HG03060 (cell line): ENCODE measurements around the gene TMCO2.

ENCODE experiments used
- ATAC-seq: cut with Tn5 transposase; IDR thresholded peaks from one replicate; pipeline ENCODE4 v1.9.1; 2021; ENCODE audit warnings: low read depth, moderate number of reproducible peaks; ENCODE audit not compliant: unreplicated experiment

Gene TMCO2

DNA sequence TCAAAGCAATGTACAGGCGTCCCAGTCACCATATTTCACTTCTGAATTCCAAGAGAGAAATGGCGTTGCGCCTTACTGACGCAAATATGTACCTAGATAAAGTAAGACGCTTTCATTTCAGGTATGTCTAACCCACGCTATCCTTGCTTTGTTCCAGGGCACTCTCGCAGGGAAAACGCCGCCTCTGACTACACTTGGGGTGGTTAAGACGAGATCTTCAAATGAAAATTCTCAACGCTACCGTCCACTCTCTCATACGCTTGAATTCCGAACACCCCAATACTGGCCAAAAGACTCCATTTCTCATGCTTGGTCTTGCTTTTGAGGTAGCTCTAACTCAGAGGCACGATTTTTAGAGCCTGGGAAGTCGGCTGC, 9.6 kb downstream of the TMCO2 start:
- ATAC-seq, result no peak

DNA sequence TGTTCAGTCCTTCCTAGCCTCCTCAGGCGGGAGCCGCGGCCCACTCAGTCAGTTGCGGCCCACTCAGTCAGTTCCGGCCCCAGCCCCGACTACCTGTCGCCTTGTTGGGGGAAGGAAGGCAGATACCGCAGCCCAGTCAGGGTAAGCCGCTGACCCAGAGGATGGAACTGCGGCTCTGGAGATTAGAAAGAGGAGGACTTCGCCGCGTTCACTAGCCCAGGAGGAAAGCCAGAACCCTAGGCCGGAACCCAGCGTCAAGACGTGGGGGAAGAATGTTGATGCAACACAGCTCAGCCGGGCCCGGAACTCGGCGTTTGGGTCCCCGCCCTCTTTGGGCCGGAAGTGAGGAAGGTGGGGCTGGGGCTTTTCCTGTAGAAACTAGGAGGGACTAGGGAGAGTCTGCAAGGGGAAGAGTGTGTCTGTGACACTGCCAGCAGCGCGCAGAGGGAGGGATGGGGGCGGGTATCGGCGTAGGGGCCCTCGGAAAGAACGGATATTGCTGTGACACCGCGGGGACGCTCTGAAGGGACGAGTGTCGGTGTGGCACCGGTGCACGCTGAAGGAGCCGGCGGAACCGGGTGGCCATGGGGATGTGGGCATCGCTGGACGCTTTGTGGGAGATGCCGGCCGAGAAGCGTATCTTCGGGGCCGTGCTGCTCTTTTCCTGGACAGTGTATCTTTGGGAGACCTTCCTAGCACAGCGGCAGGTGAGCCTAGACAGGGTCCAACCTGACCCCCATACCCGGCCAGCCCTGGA, 10.1 kb downstream of the TMCO2 start, which contains the start of gene ZMPSTE24:
ZMPSTE24 (plus strand) TSS at position 549 of the 757 bp plus-strand sequence; CDS start at position 585, 36 bp downstream.
- ATAC-seq, result peak; percentile 81

DNA sequence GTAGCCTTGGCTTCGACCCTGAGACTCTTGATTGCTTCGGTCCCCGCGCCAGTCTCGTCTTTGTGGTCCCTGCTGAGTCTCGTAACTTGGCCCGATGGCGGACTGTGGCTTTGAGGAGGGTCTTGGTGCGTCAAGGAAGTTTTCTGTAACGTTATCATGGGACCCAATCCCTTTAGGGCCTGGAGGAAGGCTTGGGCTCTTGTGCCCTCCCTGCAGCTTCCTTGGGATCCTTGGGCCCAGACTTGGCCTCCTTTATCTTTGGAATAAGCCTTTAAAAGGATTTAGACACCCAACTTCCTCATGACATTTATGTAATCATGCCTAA, 10.7 kb downstream of the TMCO2 start:
- ATAC-seq, result no peak

DNA sequence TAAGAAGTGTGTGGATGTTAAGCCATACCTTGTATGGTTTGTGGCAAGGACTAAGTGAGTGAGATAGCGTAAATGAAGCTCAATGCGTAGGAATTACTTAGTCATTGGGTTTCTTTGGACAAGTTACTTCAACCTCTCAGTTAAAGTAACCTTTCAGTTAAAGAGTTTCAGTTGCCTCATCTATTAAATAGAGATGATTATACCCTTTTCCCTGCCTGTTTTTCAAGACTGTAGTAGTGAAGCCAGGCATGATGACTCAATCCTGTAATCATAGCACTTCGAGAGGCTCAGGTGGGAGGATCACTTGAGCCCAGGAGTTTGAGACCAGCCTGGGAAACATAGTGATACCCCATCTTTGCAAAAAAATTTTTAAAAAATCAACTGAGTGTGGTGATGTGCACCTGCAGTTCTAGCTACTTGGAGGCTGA, 16.6 kb downstream of the TMCO2 start:
- no peak for ATAC-seq

DNA sequence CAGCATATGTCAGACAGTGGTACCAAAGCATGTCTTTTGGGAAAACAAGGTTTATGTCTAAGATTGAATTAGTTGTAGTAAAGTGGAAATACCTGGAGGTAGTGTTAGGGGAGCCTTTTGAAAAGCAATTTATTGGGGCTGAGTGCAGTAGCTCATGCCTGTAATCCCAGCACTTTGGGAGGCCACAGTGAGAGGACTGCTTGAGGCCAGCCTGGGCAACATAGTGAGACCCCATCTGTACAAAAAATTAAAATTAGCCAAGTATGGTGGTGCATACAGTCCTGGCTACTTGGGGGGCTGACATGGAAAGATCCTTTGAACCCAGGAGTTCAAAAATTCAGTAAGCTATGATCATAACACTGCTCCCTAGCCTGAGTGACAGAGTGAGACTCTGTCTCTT, 17.6 kb downstream of the TMCO2 start:
- ATAC-seq, result no peak

DNA sequence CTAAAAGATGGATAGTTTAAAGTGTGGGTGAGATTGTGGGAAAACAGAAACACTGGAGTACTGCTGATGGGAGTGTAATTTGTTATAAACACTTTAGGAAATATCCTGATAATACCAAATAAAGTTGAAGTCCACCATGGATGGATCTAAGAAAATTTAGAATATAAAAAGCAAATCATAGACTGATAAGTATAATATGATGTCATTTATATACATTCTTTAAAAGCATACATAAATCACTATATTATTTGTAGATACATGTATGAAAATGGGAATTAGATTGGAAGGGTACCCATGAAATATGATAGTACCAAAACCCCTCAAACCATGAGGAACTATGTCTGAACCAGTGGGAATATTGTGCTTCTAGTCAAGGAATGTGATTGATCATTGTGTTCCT, 18.2 kb downstream of the TMCO2 start:
- ATAC-seq, result no peak

DNA sequence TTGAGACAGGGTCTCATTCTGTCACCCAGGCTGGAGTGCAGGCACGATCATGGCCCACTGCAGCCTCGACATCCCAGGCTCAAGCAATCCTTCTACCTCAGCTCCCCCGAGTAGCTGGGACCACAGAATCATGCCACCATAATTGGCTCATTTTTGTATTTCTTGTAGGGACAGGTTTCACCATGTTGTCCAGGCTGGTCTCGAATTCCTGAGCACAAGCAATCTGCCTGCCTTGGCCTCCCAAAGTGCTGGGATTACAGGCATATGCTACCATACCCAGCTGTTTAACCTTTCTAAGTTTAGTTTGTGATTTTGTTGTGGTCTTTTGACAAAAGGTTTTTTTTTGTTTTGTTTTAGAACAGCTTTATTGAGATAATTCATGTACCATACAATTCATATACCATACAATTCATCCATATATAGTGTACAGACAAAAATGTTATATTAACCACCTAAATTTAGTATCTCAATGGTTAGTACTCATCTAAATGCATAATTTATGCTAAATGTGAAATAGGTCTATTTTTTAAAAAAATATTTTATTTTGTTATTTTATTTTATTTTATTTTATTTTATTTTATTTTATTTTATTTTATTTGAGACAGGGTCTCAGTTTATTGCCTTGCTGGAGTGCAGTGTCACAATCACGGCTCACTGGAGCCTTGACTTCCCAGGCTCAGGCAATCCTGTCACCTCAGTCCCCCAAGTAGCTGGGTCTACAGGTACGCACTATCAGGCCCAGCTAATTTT, 19.2 kb downstream of the TMCO2 start:
- ATAC-seq, result no peak

DNA sequence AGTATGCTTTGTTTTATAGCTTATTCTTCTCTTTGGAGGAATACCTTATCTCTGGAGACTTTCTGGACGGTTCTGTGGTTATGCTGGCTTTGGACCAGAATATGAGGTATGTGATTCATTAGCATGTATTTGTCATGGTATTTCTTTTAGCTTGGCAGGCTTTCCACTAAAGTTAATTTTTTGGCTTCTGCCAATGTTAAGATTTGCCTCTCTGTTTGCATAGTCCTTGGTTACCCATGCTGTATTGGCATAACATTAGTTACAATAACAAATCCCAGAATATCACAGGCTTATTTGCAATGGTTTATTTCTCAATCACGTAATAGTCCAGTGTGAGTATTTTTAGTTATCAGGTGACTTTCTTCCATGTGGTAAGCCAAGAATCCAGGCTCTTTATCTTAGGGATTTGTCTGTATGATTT, 20.0 kb downstream of the TMCO2 start:
- no peak for ATAC-seq

DNA sequence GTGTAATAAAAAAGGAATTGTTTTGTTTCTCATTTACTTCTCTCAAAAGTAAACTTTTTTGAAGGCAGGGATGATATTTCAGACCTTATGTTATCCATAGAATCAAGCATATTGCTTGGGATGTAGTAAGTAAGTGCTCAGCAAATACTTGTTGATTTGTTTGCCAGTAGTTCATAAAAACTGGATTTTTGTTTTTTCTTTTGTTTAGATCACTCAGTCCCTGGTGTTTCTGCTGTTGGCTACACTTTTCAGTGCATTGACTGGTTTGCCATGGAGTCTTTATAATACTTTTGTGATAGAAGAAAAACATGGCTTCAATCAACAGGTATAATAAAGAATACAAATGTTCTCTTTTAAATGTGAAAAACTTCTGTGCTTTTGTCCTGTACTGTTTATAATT, 20.5 kb downstream of the TMCO2 start:
- no peak for ATAC-seq

DNA sequence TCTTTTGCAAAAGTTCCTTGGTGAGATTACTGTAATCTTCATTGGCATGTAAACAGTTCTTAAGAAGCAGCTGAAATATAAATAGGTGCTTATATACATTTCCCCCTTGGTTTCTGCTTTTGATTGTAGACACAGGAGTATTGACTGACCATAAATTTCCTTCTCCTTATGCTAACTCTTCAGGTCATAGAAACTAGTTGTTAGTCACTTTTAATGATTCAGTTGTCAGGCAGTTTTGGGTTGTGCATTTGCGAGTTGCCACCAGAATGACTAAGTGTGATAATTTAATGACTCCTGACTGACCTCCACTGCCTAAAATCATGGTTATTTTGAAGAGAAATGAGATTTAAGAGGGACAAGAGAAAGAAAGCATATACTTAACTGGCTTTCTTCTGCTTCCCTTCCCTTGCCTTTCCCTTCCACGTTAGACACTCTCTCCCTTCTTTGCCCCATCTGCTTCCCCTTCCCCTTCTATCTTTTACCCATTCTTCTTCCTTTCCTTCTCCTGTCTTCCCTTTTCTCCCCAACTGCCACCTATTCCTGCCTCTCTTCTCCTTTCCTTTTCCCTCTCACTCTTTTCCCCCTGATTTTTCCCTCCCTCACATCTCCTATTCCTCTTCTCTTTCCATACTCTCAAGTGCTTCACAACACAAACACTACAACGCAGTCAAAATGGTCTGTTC, 22.6 kb downstream of the TMCO2 start:
- no peak for ATAC-seq

DNA sequence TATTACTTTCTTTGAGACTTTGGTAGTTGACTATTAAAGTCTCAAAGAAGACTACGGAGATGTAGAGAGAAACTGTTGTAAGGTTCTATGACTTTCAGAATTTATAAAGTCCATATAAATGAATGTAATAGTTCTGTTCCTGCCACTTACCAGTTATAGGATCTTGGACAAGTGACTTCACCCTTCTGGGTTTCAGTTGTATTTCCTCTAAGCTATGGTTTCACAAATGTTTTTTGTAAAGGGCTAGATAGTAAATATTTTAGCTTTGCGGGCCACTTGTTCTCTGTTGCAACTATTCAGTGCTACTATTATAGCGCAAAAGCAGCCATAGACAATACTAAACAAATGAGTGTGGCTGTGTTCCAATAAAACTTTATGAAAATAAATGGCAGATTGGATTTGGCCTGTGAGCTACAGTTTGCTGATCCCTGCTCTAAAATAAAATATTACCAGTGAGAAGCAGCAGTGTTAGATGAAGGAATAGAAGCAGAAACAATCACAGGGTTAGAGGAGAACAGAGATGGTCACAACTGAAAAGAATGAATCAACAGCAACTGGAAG, 25.0 kb downstream of the TMCO2 start:
- no peak for ATAC-seq

DNA sequence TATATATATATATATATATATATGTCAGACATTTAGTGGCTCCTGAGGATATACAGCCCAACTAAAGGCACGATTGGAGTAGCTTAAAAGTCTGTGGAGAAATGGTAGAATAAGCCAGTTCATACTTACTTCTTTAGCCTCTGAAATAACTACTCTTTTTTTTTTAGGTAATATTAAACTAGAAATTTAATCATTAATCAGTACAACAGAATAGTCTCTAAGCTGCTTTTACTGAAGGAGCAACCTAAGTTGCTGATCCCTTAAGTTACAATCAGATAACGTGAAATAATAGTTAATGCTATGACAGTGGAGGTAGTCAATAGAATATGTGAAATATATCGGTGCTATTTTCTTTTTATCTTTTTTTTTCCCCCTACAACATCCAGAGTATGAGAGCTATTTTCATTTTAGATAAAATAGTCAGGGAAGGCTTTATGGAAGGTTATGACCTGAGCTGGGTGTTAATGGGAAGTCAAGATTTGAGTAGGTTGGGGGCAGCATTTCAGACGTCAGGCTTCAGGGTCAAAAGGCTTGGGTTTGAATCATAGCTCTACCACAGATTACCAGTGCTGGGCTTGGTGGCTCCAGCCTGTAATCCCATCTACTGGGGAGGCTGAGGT, 25.9 kb downstream of the TMCO2 start:
- no peak for ATAC-seq

DNA sequence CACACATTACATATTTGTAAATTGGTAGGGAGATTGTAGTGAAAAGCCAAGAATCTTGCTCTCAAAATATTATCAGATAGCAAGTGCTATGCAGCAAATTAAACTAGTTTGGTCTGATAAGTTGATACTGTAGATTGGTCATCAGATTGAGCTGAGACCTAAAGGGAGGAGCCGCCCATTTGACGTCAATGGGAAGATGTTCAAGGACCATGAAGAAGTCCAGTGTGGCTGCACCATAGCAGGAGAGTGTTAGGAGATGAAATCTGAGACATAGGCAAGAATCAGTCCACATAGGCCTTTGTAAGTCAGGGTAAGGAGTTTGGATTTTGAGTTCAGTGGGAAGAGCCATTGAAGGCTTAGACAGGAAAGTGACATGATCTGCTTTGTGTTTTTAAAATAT, 26.6 kb downstream of the TMCO2 start:
- ATAC-seq, result no peak

DNA sequence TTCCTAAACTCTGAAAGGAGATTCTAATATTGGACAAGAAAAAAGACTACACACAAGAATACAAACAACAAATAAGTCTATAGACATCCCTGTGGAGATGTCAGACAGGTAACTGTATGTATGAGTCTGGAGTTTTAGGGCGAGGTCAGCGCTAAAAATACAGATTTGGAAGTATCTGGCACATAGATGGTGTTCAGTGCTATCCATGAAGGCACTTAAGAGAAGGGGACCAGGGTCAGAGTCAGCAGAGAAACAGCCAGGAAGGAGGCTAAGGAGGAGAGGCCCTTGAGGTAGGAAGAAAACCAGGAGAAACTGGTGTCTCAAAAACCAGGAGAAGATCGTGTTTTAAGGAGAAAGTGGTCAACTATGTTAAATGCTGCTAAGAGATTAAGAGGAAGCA, 28.4 kb downstream of the TMCO2 start:
- ATAC-seq, result no peak

DNA sequence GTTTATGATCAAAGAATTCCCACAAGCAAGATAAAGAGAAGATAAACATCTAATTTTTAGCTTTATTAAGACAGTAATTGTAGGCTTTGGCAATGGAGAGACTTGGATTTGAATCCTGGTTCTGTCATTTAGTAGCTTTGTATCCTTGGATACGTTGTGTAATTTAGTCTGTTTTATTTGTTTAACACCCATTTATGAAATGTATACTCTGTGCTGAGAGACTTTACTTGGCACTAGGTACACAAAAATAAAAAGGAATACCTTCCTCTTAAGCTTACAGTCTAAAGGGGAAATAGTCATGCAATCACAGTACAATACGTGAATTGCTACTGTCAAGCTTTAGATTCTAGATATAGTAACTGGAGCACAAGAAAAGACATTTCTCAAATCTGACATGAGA, 34.1 kb downstream of the TMCO2 start:
- ATAC-seq, result no peak

DNA sequence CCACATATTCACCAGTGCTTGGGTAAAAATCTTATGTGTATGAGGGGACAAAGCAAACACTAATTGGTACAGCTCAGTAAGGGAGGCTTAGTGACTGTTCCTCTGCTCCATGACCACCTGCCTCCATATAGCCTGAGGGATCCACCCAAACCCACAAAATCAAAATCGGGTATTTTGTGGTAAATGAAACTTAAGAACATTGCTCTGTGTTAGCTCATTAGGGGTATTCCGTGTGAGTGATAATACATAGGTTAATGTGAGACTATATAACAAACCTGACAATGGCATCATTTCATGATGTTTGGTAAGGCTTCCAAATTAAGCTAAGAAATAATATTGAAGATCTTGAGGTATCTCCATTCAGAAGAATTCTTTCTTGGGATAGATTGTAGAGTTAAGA, 43.6 kb downstream of the TMCO2 start:
- no peak for ATAC-seq

DNA sequence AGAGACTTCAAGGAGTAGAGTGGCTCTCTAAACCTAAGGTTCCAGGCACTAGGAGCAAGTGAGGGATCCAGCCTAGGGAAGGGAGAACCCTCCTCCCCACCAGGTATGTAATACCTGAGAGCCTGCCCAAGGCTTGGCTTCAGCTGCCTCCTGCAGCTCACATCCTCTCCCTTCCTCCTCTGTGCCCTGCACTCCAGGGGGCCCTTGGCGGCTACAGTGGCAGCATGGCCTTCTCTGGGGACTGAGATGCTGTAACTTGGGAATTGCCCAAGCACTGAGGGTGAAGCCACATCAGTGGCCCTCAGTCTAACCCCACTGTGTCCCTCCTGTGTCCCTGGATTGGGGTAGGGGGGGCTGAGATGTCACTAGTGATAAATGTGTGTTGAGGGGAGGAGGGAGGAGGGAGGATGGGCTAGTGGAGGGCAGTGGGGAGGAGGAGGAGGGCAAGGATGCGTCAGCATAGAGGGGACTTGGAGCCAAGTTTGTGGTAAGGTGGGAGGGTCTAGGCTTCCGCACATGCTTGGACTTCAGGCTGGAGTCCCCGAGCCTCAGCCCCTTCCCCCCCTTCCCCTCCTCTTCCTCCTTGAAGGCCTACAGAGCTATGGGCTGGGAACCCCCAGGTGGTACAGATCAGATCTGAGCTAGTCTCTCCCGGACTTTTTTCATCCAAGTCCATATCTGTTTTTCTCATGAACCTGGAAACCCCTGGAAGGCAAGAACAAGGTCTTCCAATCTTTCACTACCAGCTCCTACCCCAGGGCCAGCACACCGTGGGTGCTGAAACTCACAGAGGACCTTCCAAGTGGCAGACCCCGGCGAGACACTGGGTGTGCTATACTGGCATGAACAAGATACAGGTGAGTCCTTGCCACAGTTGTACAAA, 51.9 kb downstream of the TMCO2 start:
- no peak for ATAC-seq

DNA sequence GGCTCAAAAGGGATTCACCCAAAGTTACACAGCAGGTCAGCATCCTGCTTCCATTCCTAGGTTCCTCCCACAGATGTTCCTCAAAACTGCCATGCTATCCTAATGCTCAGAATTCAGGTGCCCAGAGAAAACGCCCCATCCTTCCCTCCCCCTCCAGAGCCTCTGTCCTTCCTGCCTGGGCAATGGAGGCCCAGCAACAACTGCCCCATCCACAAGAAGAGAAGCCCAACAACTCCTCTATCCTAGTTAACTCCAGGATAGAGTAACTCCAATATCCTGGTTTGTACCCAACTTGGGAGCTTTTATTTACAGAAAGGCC, 52.5 kb downstream of the TMCO2 start:
- no peak for ATAC-seq

DNA sequence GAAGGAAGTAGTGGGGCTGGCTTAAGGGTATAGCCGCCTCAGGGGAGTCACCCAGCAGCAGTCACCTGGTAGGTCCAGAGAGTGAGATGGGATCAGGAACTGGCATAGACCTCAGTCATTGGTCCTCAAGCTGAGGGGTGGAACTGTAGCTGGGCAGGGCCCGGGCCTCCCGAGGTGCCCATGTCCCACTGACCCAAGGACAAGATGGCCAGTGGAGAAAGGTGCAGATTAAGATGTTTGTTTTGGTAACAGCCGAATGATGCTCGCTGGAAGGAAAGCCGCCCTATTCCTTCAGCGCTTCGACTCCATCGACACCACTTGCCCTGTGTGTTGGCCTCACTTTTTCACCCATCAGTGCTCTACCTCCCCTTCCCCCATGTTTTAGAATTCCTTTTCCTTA, 52.9 kb downstream of the TMCO2 start:
- no peak for ATAC-seq

DNA sequence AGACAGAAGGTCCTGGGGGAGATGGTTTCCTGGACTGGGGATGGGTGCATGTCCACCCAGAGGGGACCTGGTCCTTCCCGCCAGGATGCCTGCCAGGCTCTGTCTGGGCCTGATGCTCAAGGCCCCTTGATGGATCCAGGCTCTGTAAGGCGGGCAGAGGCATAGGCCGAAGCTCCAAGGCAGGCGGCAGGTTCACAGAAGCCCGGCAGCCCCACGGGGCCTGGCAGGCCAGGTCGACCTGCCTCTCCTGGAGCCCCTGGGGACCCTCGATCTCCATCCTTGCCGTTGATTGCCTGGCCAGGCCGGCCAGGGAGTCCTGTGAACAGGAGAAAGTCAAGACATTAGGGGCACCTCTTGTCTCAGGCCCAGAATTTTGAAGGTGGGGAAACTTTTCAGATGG, 53.3 kb downstream of the TMCO2 start:
- no peak for ATAC-seq
